Stomach smooth muscle (tissue), 2 donors: Measurements from ENCODE around the gene KIFBP.
A peak's percentile ranks its signal among the peaks of the same experiment; 100 is the strongest.

ENCODE experiments used
- H3K27ac ChIP-seq: one replicate; pipeline ENCODE4 v1.7.0; 2013; ENCODE audit warnings: mild to moderate bottlenecking, low read length, inconsistent platforms
- H3K27me3 ChIP-seq, 2 donors: one replicate each; pipeline ENCODE4 v1.7.0; 2013; ENCODE audit warnings: low read length in 2 of 2; ENCODE audit not compliant: insufficient read depth in 2 of 2, control insufficient read depth in 1 of 2
- H3K36me3 ChIP-seq, 2 donors: one replicate each; pipeline ENCODE4 v1.7.0; 2013; ENCODE audit warnings: low read length in 2 of 2; ENCODE audit not compliant: control insufficient read depth in 2 of 2, insufficient read depth in 2 of 2
- H3K4me1 ChIP-seq: one replicate; pipeline ENCODE4 v1.7.0; 2013; ENCODE audit warnings: low read length; ENCODE audit not compliant: control insufficient read depth, insufficient read depth
- H3K4me3 ChIP-seq, 2 donors: one replicate each; pipeline ENCODE4 v1.7.0; 2013; ENCODE audit warnings: low read length in 2 of 2
- H3K9ac ChIP-seq, 2 donors: one replicate each; pipeline ENCODE4 v1.7.0; 2013; ENCODE audit warnings: low read length in 2 of 2, mild to moderate bottlenecking in 1 of 2
- H3K9me3 ChIP-seq, 2 donors: one replicate each; pipeline ENCODE4 v1.7.0; 2013; ENCODE audit warnings: low read length in 2 of 2; ENCODE audit not compliant: control insufficient read depth in 2 of 2
- donor health status: healthy.
- donor health status: Pancreatic carcinoma.

KIFBP gene

DNA sequence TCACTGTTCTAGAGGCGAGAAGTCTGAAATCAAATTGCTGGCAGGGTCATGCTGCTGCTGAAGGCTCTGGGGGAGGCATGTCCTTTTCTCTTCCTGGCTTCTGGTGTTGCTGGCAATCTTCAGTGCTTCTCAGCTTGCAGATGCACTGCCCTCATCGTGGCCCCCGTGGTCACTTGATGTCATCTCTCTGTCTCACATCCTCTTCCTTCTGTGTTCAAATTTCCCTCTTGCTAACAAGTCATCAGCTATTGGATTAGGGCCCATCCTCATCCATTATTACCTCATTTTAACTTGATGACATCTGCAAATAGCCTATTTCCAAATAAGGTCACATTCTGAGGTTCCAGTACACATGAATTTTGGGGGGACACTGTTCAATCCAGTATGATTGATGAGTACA is 62.7 kb downstream of the KIFBP start:
- no peaks in the 10 kb centered on the region for H3K27me3 ChIP-seq
- H3K4me3 ChIP-seq = no peak overlapping the region
- no peaks in the 10 kb centered on the region for H3K36me3 ChIP-seq
- H3K9me3 ChIP-seq = no peaks in the 10 kb centered on the region
- H3K4me1 ChIP-seq = no peaks in the 10 kb centered on the region
- no peak overlapping the region for H3K9ac ChIP-seq
- H3K27ac ChIP-seq = no peak overlapping the region

DNA sequence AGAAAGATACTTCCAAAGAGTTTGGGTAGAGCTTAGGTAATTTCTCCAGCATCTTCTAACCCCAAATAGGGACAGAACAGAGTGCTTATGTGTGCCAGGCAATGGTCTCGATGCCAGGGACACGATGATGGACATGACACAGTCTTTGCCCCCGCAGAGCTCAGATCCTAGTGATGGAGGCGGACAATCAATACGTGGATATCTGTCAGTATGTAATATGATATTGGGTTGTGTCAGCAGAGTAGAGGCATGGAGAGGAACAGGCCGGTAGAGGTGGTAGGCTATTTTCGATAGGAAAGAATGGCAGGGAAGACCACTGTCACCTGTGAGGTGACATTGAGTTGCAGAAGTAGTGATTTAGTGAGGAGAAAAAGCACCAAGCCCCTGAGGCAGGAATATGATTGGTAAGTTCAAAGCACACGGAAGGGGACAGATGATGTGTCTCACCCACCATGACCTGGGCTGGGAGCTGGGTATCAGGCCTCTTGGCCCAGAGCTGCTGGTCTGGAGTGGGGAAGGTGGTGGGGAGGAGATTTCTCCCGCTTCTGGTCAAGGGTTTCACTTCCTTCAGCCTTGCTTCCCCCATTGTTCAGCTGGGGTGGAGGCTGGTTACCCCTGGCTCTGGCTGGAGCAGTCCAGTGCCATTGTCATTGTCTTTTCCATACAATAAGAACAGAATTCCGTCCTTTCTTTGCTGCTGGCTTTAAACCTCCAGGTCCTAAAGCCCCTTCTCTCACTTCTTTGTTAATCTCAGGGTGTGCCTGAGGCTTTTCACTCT is 63.3 kb downstream of the KIFBP start:
- H3K36me3 ChIP-seq = no peaks in the 10 kb centered on the region
- no peak overlapping the region for H3K27ac ChIP-seq
- no peak overlapping the region for H3K9ac ChIP-seq
- no peaks in the 10 kb centered on the region for H3K27me3 ChIP-seq
- no peak overlapping the region for H3K4me3 ChIP-seq
- H3K9me3 ChIP-seq = no peaks in the 10 kb centered on the region
- no peaks in the 10 kb centered on the region for H3K4me1 ChIP-seq

DNA sequence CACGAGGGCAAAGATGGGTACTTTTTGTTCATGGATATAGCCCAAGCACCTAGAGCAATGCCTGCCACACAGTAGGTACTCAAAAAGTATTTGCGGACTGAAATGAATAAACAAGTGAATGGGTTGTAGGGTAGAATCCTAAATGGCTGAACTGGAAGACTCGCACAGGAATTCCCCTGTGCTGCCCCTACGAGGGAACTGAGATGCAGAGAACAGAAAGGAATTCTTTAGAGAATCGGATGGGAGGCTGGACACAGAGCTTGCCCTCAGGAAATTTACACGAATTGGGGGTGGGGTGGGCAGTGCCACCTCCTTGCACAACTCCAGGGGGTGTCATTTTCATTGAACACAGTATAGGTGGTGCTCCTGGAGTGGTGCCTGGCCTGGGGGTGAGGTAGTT is 64.1 kb downstream of the KIFBP start:
- H3K36me3 ChIP-seq = no peaks in the 10 kb centered on the region
- no peaks in the 10 kb centered on the region for H3K27me3 ChIP-seq
- H3K9me3 ChIP-seq = no peaks in the 10 kb centered on the region
- no peak overlapping the region for H3K4me3 ChIP-seq
- H3K27ac ChIP-seq = no peak overlapping the region
- H3K9ac ChIP-seq = no peak overlapping the region
- no peaks in the 10 kb centered on the region for H3K4me1 ChIP-seq

DNA sequence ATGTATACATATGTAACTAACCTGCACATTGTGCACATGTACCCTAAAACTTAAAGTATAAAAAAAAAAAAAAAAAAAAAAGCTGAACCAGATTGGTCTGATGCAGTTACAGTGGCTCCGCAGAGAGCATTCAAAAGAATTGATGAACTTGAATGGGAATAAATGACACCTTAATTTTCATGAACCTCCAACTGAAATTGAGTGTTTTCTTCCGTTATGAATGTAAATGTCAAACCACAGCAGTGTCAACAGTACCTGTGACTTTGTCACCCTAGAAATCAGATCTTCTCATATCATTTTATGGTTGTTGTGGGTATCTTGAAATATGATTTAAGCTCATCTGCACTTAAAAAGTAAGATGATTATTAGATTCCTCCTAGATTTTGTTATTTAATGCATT is 66.6 kb downstream of the KIFBP start:
- Histone ChIP-seq H3K36me3 (no peaks in the 10 kb centered on the region), H3K9me3 (no peaks in the 10 kb centered on the region), H3K27ac (no peak overlapping the region), H3K9ac (no peak overlapping the region), H3K27me3 (no peaks in the 10 kb centered on the region), H3K4me3 (no peak overlapping the region), H3K4me1 (peaks cover 3% of the 10 kb centered on the region)

DNA sequence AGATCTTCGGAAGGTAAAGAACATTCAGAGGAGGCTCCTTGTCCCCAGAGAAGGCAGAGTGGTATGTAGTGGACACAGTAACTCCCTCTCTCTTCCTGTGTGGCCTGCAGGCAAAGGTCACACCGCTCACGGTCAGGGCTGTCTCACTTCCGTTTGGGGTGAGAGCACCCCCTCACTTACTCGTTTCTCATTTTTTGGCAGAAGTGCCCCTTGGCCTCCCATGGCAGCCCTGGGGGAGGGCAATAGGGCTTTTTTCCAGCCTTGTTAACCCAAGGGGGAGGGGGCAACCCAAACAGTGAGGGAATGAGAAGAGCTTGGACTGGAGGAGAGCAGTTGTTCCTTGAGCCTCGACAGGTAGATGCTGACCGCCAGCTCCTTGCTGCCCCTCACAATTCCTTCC is 67.5 kb downstream of the KIFBP start:
- H3K4me1 ChIP-seq = peaks cover 3% of the 10 kb centered on the region
- no peaks in the 10 kb centered on the region for H3K27me3 ChIP-seq
- H3K9ac ChIP-seq = no peak overlapping the region
- no peak overlapping the region for H3K4me3 ChIP-seq
- H3K27ac ChIP-seq = no peak overlapping the region
- no peaks in the 10 kb centered on the region for H3K9me3 ChIP-seq
- H3K36me3 ChIP-seq = no peaks in the 10 kb centered on the region

DNA sequence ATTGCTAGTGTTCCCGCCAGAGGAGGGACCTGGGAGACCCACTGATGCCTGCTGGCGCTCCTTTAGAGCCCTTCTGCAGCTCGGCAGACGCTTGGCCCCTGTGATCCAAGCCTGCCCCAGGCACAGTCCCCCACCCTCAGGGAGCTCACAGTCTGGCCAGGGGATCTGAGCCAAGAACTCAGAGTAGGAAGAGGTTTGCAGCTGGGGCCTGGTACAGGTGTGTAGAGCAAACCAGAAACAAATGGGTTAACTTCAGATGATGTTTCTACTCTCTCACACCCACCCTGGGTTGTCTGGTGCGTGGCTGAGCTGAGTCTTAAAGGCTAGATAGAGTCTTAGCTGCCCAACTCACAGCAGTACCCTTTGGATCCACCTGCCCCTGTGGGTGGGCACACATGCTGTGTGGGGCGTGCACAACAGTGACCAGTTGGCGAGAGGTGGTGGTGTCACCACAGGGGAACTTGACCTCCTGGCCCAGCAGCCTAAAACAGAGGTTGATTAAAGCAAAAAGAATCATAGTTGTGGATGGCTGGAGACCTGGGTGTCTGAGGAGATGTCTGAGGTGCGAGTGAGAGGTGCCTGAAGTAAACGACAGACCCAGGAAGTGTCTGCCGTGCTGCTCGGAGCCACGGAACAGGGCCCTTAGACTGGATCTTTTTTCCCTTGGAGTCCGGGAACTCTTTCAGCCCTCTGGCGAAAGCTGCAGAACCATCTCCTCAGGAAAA is 68.1 kb downstream of the KIFBP start:
- no peaks in the 10 kb centered on the region for H3K27me3 ChIP-seq
- no peak overlapping the region for H3K4me3 ChIP-seq
- no peaks in the 10 kb centered on the region for H3K9me3 ChIP-seq
- H3K36me3 ChIP-seq = no peaks in the 10 kb centered on the region
- no peak overlapping the region for H3K27ac ChIP-seq
- H3K9ac ChIP-seq = no peak overlapping the region
- H3K4me1 ChIP-seq = peaks cover 4% of the 10 kb centered on the region

DNA sequence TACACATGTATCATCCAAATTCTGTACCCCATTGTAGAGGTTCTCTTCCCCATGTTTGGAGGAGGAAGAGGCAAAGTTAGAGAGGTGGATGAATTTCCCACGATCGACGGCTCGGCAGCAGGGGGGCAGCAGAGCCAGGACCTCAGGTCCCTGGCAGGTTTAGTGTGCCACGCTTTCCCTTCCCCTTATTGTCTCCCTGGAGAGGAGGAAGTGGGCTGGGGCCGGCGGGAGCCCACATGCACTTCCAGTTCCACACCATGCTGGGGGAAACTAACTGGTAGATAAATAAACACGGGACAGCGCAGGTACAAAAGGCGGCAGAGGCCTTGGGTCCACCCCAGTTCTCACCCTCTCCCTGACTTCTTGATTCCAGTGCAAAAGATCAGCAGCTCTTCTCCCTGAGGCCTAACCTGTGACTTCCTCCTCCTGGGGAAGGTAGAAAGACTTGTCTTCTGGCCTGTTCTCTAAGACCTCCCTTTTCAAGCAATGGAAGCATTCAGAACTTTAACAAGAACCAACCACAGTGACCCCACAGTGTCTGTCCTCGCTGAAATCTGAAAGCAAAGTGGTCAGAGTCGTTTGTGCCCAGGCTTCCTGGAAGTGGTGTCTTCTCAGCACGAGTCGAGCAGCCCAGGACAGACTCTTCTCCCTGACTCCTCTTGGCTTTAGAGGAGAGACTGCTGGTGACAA is 68.8 kb downstream of the KIFBP start:
- Histone ChIP-seq H3K27ac (no peak overlapping the region), H3K36me3 (no peaks in the 10 kb centered on the region), H3K4me1 (peaks cover 6% of the 10 kb centered on the region), H3K9ac (no peak overlapping the region), H3K27me3 (no peaks in the 10 kb centered on the region), H3K4me3 (no peak overlapping the region), H3K9me3 (no peaks in the 10 kb centered on the region)

DNA sequence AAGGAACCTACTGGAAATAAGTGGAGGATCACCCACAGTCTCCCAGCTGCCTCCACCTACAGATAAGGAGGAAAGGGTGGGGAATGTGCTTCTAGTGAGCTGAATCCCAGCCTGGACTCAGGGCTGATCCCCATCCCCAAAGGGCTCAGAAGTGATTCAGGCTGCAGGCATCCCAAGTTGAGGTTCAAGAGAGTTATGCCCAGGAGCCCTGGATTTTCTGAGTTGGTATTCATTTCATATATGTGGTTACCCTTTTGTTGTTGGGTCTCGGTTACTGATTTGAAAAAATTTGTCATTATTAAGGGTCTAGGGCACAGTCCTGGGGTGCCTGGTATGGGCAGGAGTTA is 69.3 kb downstream of the KIFBP start:
- H3K4me3 ChIP-seq = no peak overlapping the region
- no peak overlapping the region for H3K9ac ChIP-seq
- H3K36me3 ChIP-seq = no peaks in the 10 kb centered on the region
- no peak overlapping the region for H3K27ac ChIP-seq
- H3K4me1 ChIP-seq = peaks cover 6% of the 10 kb centered on the region
- no peaks in the 10 kb centered on the region for H3K27me3 ChIP-seq
- H3K9me3 ChIP-seq = no peaks in the 10 kb centered on the region

DNA sequence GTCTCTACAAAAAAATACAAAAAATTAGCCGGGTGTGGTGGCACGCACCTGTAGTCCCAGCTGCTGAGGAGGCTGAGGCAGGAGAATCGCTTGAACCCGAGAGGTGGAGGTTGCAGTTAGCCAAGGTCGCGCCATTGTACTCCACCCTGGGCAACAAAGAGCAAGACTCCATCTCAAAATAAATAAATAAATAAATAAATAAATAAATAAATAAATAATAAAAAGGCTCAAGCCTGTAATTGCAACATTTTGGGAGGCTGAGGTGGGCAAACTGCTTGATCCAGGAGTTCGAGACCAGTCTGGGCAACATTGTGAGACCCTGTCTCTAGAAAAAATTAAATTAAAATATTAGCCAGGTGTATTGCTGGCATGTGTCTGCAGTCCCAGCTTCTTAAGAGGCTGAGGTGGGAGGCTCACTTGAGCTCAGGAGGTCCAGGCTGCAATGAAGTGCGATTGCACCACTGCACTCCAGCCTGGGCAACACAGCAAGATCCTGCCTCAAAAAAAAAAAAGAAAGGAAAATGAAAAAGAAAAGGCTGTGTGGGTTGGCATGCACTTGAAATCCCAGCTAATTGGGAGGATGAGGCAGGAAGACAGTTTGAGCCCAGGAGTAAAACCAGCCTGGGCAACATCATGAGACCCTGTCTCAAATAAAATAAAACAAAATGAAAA is 71.7 kb downstream of the KIFBP start:
- peaks cover 6% of the 10 kb centered on the region for H3K4me1 ChIP-seq
- no peaks in the 10 kb centered on the region for H3K9me3 ChIP-seq
- no peak overlapping the region for H3K4me3 ChIP-seq
- peaks cover 0 to 2% of the 10 kb centered on the region in 2 donors for H3K27me3 ChIP-seq
- no peaks in the 10 kb centered on the region for H3K36me3 ChIP-seq
- H3K9ac ChIP-seq = no peak overlapping the region
- no peak overlapping the region for H3K27ac ChIP-seq

DNA sequence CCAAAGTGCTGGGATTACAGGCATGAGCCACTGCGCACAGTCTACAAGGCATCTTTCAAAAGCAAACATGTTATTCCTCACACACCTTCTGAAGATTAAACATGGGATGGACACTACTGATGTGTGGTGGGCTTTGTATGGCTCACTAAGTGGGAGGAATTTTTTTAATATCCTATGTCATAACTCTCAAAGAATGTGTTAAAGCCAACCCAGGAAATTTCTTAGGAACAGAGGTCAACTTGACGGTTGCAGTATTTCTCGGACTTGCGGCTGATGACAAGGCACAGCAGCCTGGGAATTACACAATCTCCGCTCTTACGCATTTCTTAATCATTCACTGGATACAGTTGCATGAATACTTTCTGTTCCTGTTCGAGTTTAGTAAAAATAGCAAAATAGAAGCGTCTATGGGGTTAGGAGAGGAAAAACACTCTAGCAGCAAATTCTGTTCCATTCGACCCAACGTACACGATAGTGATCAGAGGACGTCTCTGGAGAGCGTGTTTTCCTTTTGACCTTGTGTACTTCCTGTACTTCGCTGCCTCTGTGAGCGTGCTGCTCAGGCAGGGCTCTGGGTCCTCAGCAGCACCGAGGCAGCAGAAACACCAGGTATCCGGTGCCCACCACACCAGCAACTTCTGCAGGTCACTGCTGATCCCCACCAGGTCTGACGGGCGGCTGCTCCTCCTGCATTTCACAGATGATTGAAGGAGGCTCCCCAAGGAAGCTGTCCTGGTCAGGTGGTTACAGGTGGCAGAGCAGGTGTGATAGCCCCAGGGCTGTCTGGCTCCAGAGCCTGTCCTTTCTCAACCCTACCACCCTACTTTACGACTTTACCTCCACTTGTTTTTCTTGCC is 72.9 kb downstream of the KIFBP start:
- no peaks in the 10 kb centered on the region for H3K9me3 ChIP-seq
- peak overlapping the region; percentile 71 for H3K27ac ChIP-seq
- H3K4me3 ChIP-seq = peak overlapping the region in 1 of 2 donors; percentile 35
- H3K4me1 ChIP-seq = peaks cover 6% of the 10 kb centered on the region
- H3K27me3 ChIP-seq = peaks cover 0 to 2% of the 10 kb centered on the region in 2 donors
- H3K9ac ChIP-seq = peak overlapping the region in 1 of 2 donors; percentile 36
- no peaks in the 10 kb centered on the region for H3K36me3 ChIP-seq
